Putamen (tissue), 1 donor: Measurements from ENCODE around the gene ANKRD40CL.
"Not testable (repeated sequence)": the region's sequence is repeated elsewhere in the genome, so short reads cannot be mapped to it uniquely, and the experiment has no call there.

Experiments used
- DNase-seq: peaks from one replicate; pipeline ENCODE4 v3.0.0-alpha.2; 2016; ENCODE audit warnings: low spot score

ANKRD40CL gene

DNA sequence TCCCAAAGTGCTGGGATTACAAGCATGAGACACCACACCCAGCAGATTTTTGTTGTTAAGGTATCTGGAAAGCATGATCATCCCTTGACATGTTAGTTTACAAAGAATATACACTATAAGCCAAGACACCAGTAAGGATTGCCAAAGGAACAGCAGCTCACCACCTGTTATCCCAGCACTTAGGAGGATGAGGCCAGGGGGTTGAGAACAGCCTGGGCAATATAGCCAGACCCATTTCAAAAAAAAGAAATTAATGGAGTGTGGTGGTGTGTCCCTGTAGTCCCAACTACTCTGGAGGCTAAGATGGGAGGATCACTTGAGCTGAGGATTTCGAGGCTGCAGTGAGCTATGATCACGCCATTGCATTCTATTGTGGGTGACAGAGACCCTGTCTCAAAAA lies 5.1 kb downstream of the ANKRD40CL start:
- no peak for DNase-seq

DNA sequence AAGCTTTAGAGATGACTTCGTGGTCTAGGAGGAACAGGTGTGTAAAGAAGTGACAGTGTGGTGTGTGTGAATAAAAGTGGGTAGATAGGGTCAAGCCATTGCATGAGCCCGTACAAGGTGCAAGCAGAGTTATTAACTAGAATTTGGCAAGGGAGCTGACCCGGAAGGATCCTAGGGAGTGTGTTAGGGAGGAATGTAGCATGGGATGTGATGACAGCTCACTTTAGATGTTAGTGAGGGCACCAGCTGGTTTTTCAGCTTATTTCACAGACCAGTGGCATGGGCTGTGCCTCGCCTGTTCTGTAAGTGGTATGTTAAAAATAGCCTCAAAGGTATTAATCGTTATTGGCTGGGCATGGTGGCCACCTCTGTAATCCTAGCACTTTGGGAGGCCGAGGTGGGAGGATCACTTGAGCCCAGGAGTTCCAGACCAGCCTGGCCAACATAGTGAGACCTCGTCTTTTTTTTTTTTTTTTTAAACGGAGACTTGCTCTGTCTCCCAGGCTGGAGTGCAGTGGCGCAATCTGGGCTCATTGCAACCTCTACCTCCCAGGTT lies 8.3 kb downstream of the ANKRD40CL start:
- no peak for DNase-seq

DNA sequence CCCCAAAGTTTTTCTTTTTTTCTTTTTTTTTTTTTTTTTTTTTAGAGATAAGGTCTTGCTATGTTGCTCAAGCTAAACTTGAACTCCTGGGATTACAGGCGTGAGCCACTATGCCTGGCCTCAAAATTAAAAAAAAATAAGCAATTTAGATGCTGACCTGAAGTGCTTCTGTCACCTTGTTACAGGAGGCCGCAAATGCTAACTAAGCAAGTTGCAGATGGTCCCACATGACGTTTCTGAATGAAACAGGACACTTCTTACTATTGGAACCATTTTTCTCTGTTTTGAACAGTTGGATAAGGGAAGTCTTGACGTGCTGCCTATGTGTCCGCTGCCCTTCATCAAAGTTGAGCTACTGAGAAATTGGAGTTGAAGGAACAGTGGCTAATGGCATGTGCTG lies 8.8 kb downstream of the ANKRD40CL start:
- DNase-seq: no peak

DNA sequence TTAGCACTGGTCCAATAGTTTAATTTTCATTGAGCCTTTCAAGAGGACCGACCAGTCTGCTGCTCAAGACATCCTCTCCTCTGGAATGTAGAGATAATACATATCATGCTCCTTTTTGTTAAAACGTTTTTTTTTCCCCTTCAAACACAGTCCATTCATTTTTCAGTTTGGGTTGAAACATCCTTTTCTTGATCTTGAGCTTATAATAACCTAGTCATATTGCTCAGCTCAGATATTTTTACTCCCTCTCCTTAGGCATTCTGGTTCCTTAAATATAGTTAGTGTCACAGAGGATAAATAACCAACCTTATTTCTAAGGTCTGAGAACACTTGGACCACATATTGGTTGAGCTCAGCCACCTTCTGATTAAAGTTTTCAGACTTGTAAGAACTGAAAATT lies 12.8 kb downstream of the ANKRD40CL start:
- DNase-seq: no peak

DNA sequence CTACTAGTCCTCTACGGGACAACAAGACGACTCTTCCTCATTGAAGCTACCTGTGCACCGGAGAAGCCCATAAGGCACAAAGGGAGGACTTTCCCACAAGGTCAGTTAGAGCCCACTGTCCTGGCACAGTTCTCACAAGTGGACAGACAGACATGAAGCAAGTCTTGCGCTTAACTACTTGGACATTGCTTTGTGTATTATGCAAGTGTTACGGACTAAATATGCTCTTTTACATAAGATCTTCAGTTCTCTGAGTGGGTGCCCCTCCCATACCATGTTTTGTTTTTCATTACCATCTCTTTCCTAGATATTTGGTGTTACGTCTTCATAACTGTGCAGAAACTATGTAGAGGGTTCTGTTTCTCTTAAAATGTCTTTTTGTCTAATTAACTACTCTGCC lies 18.1 kb downstream of the ANKRD40CL start:
- no peak for DNase-seq

DNA sequence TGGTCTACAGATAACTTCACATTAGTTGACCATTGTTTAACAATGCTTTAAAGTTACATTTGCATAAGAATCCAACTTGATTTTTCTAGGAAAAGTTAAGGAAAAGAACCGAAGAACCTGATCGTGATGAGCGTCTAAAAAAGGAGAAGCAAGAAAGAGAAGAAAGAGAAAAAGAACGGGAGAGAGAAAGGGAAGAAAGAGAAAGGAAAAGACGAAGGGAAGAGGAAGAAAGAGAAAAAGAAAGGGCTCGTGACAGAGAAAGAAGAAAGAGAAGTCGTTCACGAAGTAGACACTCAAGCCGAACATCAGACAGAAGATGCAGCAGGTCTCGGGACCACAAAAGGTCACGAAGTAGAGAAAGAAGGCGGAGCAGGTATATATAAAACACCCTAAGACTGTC lies 21.7 kb downstream of the ANKRD40CL start:
- no peak for DNase-seq

DNA sequence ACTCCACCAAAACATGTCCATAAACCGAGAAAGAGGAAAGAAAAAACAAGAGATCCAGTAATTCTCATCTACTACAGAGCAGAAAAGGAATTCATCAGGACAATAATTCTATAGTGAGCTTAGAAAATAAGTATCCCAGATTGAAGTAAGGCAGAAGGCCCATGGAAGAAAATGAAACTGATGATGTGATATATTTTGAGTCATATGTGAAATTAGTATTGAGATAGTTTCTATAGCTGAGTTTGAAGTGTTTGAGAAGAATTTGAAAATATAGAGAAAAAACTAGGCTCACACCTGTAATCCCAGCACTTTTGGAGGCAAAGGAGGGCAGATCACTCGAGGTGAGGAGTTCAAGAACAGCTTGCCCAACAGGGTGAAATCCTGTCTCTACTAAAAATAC lies 28.2 kb downstream of the ANKRD40CL start:
- no peak for DNase-seq

DNA sequence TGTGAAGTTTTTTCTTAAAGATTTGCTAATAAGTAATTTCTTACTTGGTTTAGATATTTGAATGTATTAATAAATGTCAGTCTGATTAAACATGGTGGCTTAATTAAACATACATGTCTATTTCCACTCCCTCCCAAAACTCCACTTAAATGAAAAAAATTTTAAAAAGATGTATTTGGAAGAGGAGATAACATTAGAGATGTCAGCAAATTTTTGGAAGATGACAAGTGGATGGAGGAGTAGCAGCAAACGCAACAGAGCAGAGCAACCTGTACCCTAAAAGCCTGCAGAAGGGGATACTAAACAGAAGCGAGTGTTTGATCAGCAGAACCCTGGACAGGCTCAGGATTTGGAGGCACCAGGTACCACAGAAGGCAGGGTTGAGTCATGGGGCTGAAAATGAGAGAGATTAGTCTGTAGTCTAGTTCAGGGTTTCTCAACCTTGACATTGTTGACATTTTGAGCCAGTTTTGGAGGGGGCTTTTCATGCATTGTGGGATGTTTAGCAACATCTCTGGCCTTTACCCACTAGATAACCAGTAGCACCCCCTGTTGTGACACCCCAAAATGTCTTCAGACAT lies 30.1 kb downstream of the ANKRD40CL start:
- no peak for DNase-seq

DNA sequence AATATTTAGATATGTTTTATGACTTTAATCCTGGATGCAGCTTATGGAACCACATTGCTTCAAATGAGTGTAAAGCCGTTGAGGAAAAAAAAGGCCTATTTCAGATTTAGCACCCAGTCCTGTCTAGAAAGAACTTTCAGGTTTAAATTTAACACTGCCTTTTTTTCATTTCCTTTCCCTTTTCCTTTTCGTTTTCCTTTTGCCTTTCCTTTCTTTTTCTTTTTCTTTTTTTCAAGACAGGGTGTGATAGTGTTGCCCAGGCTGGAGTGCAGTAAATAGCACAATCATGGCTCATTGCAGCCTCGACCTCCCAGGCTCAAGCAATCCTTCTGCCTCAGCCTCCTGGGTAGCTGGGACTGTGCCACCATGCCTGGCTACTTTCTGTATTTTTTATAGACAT lies 32.0 kb downstream of the ANKRD40CL start:
- no peak for DNase-seq

DNA sequence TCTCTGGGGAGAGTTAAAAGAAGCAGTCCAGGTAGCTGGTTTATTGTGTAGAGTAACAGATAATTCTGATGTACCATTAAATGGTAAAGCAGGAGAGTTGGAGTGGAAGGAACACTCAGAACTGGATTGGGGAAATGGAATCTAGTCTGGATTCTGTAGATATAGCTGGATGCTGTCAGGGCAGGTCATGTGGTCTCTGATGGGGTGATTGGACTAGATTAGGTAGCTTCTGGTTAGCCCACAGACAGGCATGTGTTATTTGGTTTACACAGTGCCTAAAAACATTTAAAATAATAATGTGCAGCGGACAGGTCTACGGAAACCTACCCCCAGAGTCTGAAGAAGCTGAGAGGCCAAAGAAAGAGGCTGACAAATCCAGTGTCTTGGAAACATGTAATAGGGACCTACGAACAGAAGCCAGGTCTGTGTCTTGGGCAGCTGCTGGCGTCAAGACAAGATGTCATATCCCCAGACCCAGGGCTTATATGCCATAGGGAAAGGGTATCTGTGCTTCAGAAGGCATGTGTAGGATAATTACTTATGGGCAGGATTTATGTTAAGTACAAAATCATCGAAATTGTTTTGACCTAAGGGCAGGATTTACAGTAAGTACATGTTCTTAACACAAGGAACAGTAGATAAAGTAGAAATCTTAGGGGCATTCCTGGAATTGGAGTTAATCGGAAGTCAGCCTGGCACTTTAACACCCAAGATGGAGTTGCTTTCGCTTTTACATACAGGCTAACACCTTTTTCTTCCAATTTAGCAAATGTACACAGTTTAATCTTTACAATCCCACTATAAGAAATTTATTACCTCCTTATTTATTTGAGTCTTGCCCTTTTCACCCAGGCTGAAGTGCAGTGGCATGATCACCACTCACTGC lies 35.5 kb downstream of the ANKRD40CL start:
- no peak for DNase-seq

DNA sequence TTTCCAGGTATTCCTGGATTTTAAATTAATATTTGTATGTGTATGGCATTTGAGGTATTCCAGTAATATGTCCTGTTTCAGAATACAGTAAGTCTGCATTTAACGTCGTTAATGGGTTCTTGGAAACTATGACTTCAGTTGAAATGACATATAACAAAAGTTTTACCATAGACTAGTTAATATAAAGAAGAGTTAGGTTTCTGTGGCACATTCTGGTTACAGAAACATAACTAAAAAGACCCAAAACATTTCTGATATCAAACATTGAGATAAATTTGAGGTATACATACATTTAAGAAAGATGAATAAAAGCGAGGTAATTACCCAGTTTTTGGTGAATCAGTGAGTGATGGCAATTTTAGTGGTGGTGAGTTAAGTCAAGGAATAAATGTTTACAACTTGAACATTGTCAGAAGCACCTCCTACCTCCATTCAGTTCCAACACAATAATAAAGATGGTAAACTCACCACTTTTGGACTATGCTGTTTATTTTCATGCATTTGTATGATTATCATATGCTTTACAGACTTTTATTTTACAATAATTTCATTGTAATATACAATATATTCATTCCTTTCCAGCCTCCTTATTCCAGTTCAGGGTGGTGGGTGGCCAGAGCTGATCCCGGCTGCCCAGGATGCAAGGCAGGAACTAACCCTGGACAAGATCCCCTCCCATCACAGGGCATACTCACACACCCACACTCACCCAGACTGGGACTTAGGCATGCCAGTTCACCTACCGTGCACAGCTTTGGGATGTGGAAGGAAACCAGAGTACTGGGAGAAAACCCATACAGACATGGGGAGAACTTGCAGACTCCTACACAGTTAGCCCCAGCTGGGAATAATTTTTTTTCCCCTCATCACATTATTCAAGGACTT lies 38.2 kb downstream of the ANKRD40CL start:
- DNase-seq: no peak

DNA sequence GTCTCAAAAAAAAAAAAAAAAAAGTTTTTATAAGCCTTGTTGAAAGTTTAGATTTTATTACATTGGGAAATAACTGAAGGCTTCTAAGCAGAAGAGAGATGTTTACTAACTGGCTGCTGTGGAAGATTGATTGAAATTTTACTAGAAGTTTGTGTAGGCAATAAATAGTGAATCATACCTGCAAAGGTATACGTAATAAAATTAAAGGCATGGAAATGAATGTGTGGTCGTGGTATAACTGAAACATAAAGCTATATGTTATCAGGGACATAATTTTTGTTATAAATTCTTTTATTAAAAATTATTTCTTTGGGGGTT lies 39.2 kb downstream of the ANKRD40CL start:
- no peak for DNase-seq

DNA sequence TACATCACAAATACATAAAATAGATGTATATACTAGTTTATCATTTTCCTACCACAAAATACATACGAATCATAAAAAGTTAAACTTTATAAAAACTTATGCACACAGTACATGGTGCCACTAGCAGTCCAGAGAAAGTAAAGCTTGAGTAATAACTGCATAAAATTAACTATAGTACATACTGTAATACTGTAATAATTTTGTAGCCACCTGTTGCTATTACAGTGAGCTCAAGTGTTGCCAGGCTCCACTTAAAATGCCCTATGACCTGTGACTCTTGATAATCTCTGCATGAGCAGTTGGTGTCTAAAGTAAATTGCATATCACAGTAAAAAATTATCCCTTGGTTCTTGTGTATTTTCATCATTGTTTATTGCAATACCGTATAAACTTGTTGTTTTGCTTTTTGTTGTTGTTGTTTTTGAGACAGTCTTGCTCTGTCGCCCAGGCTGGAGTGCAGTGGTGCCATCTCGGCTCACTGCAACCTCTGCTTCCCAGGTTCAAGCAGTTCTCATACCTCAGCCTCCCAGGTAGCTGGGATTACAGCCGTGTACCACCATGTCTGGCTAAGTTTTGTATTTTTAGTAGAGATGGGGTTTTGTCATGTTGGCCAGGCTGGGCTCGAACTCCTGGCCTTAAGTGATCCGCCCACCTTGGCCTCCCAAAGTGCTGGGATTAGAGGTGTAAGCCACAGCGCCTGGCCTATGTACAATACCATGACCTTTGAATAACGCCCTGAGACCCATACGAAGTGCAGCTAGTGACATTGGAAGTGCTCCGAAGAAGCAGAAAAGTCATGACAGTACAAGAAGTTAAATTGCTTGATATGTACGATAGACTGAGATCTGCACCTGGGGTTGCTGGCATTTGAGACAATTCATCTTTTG lies 41.3 kb downstream of the ANKRD40CL start:
- no peak for DNase-seq

DNA sequence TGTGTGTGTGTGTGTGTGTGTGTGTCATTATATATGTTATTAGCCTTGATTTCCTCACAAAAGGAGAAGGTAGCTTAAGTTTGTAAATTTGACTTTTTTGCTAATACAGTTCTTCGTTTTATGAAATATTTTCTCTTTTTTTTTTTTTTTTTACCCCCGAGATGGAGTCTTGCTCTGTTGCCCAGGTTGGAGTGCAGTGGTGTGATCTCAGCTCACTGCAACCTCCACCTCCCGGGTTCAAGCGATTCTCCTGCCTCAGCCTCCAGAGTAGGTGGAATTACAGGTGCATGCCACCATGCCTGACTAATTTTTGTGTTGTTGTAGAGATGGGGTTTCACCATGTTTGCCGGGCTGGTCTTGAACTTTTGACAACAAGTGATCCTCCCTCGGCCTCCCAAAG lies 42.7 kb downstream of the ANKRD40CL start:
- not testable (repeated sequence) for DNase-seq

DNA sequence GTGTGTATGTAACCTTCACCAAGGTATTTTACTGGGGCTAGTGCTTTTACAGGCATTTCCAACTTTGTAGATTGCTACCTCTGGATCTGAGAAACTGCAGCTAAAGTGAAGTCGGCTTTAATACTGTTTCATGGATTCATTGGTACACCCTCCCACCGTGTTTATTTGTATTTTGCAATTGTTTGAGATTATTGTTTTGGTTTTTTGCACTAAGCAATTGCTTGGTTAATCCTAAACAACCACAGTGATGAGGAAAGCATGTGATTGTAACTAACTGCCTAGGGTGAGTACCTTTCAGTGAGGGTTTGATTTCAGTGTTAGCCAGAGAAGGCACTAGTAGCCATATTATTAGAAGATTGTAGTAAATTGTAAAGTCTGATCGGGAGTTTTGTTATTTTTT lies 44.6 kb downstream of the ANKRD40CL start:
- DNase-seq: no peak

DNA sequence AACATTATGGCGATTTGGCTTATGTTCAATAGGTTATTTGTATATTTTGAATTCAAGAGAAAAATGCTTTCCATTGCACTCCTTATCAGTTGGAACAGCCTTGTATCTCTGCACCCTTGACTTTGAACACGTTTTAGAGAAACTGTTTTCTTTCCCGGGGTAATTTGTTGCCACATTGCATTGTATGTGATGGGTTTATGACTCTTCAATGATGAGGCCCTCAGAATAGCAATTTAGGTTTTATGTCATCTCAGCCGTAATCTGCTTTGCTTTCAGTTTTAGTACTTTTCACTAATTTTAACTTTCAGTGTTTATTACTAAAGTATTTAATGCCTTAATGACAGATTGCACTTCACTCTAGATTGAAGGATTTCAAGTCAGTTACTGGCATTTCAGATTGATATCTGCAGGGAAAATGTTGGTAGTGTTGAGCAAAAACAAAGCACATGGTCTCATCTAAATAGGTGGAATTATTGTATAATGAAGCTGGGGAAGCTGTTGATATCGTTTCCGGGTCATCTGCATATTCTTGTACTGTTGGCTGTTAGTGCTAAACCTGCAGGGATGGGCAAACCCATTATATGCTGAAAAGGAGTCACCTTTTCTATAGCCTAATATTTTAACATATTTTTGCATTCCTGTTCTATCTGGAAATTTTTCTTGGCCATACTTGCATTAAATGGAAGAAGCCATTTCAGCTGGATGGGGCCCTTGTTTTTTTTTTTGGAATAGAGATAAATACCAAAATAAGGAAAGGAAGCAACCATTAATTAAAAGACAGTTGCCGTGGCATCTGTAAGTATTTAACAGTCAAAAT lies 45.9 kb downstream of the ANKRD40CL start:
- no peak for DNase-seq

DNA sequence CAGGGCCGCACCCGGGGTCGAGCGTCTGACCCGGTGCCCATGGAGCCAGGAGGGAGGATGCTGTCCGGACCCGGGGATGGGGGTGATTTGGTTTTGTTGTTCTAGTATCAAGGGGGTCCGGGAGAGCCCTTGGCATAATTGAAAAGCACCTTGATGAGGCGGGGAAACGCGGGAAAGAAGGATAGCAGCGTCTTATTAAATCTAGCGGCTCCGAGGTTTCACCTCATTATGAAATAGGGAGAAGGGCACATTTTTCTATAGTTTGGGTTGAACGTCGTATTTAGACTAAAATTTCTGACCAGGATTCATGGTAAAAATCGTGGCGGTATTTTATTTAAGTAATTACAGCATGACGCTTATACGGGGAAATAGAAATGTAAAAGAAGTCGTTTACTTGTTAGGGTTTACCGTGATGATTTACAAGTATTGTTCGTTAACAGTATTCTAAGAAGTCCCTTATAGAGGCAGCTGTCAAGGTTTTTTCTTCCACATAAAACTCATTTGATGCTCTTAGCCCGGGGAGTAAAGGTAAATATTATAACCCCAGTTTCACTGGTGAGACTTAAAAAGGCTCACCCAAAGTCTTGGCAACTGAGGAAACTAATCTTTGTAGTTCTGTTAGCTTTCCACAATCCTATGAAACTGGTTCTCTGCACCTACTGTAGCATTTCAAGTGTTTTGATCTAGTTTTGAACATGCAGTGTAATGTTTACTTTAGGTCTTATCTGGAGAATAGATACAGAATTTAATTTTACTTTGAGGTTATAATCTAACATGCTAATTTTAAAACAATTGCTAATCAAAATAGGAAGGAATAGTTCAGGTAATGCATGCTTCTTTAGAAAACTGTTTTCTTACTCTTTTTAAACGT lies 47.2 kb downstream of the ANKRD40CL start:
- no peak for DNase-seq

DNA sequence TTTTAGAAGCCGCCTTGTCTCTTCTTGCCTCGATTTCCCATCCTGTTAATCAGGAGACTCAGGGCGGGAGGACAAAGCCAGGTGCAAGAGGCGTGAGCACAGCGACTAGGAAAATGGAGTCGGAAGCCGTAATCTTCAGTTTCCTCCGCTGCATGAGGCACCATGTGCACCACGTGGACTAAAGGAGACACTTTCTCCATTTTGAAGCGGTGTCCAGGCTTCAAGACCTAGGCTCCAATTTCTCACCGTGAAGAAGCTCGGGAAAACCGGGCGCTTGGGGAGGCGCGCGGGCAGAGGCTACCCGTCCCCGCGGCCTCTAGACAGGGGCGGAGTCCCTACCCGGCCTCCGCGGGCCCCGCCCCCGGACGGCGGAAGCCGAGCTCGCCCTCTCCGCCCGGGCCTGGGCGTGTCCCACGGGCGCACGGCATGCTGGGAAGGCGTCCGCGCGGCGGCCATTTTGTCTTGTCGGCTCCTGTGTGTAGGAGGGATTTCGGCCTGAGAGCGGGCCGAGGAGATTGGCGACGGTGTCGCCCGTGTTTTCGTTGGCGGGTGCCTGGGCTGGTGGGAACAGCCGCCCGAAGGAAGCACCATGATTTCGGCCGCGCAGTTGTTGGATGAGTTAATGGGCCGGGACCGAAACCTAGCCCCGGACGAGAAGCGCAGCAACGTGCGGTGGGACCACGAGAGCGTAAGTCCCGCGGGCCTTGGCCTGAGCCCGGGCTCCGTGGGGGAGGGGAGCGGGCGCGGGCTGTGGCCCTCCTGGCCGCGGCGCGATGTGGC lies 48.0 kb downstream of the ANKRD40CL start, which contains the start of gene LUC7L3:
Gene LUC7L3 (plus strand): TSS at position 460 of the 780 bp plus-strand sequence. CDS start 130 bp downstream, at position 590.
- DNase-seq: peak; percentile 94

DNA sequence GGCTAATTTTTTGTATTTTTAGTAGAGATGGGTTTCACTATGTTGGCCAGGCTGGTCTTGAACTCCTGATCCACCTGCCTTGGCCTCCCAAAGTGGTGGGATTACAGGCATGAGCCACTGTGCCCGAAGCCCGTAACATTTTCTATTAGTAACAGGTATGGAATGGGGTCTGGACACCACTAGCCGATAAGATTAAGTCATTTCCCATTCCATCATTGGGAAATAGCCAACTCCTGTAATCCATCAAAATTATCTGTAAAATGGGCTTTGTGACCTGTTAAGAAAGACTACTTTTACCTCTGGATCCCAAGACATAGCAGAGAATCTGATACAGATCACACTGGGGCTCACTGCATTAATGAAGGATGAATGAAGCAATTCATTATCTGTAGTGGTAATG lies 51.8 kb downstream of the ANKRD40CL start:
- no peak for DNase-seq
